GM21515 (cell line): ENCODE data around the gene MARK3.

Experiments
- ATAC-seq: cut with Tn5 transposase; IDR thresholded peaks from one replicate; pipeline ENCODE4 v1.9.1; 2021; ENCODE audit not compliant: unreplicated experiment

The MARK3 gene

DNA sequence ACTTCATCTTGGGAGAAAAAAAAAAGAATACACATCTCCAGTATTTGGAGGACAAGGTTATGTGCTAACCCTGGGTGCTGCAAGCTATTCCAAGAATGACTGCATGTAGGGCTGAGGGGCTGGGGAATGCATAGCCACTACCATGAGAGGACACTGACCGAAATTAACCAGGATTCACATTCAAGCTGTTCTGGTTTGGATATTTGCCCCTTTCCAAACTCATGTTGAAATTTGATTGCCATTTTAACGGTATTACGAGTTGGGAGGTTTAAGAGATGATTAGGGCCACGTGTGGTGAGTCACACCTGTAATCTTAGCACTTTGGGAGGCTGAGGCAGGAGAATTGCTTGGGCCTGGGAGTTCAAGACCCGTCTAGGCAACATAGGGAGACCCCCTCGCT lies 18.5 kb upstream of the MARK3 start:
- ATAC-seq = no peak

DNA sequence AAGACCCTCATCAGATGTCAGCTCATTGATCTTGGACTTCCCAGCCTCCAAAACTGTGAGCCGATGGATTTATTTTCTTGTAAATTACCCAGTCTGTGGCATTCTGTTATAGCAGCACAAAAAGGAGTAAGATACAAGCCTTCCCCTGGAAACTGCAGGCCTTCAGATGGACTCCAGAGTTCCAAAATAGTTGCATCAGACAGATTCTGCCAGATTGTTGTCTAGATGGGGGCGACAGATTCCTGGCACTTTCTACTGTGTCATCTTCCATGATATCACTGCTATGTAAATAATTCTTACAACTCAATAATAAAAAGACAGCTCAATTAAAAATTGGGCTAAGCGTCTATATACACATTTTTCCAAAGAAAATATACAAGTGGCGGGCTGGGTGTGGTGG lies 17.2 kb upstream of the MARK3 start:
- no peak for ATAC-seq

DNA sequence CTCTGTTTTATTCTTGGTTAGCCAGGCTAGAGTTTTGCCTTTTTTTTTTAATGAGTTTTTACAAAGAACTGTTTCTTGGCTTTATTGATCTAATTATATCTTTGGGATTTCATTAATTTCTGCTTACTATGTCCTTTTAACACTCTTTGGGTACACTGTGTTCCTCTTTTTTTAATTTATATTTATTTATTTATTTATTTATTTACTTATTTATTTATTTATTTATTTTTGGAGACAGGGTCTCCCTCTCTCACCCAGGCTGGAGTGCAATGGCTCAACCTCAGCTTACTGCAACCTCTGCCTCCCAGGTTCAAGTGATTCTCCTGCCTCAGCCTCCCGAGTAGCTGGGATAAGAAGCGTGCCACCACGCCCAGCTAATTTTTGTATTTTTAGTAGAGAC lies 15.1 kb upstream of the MARK3 start:
- no peak for ATAC-seq

DNA sequence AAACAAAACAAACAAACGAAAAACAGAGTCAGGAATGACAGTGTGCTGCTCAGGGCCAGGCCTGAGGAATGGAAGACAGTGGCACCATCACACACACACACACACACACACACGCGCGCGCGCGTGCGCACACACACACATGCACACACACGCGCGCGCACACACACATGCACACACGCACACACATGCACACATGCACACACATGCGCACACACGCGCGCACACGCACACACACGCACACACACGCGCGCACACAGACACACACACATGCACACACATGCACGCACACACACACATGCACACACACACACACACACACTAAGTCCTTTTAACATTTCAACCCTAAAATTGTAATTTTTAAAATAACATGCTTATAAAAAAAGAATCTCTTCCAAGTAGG lies 13.2 kb upstream of the MARK3 start:
- no peak for ATAC-seq

GRCh38 chr14:103372552-103373304 lies 12.5 kb upstream of the MARK3 start:
- ATAC-seq = no peak

- ATAC-seq = no peak
Measured at GRCh38 chr14:103374121-103374520, 11.1 kb upstream of the MARK3 start.

DNA sequence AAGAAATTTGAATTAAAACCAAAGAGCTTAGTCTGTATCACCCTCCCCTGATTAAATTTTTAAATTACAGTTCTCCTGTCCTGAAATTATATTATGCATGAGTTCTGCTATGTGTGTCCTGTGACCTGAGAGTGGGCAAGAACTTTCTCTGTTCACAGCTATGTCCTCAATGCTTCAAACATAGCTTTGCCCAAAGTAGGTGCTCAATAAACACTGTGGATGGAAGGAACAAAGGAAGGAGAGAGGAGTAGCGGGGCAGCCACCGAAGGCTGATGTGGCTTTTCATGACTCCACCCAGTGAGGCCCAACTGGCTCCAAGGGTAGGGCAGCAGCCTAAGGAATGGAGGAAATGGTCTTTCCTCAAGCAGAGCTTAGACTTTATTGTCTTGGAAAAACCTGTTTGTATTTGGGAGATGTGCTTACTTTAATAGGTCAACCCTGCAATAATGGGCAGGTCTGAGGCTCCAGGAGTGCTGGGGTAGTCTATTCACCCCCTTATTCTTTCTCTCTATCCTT lies 7.6 kb upstream of the MARK3 start:
- no peak for ATAC-seq

GRCh38 chr14:103378038-103378854 lies 7.0 kb upstream of the MARK3 start:
- no peak for ATAC-seq

- ATAC-seq = no peak
Measured at GRCh38 chr14:103380719-103381377, 4.4 kb upstream of the MARK3 start.

GRCh38 chr14:103382376-103382775 lies 2.8 kb upstream of the MARK3 start:
- no peak for ATAC-seq

GRCh38 chr14:103384450-103385151 lies 614 bp upstream of the MARK3 start:
- ATAC-seq = no peak

- no peak for ATAC-seq
Measured at GRCh38 chr14:103385929-103386712, 906 bp downstream of the MARK3 start.

- no peak for ATAC-seq
Measured at GRCh38 chr14:103386713-103387329, 1.6 kb downstream of the MARK3 start.

DNA sequence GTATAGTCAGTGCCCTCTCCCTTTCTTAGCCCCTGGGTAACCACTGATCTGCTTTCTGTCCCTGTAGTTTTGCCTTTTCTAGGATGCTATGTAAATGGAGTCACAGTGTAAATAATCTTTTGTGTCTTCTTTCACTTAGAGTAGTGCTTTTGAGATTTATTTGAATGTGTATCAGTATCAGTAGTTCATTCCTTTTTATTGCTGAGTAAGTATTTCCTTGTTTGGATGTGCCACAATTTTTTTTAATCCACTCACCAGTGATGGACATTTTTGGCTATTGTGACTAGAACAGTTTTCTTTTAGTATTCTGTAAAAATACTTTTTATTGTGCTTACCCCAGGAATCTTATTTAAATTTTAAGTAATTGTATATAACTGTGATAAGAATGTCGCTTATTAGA lies 3.4 kb downstream of the MARK3 start:
- ATAC-seq = no peak

- ATAC-seq = no peak
Measured at GRCh38 chr14:103390605-103391004, 5.4 kb downstream of the MARK3 start.

- ATAC-seq = no peak
Measured at GRCh38 chr14:103391048-103391447, 5.8 kb downstream of the MARK3 start.

DNA sequence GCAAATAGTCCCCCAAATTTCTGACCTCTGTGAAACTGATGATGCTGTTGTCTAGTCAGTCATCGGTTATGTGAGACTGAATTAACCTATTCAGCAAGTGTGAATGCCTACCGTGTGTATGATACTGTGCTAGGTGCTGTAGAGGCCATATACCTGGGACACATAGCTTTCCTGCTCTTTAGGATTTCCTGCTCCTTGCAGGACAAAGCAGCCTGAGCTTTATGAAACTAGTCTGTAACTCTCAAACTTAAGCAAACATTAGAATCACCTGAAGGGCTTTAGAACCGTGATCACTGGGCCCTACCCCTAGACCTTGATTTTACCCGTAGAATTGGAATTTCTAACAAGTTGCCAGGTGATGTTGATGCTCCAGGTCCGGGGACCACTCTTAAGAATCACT lies 6.9 kb downstream of the MARK3 start:
- no peak for ATAC-seq

- no peak for ATAC-seq
Measured at GRCh38 chr14:103392572-103392971, 7.4 kb downstream of the MARK3 start.

GRCh38 chr14:103393070-103393469 lies 7.9 kb downstream of the MARK3 start:
- no peak for ATAC-seq
